Activated CD4-positive, alpha-beta T cell treated with anti-CD3 and anti-CD28 coated beads for 4 hours (primary cell): Measurements from ENCODE around the gene RHOF.
"Not testable (repeated sequence)": the region's sequence is repeated elsewhere in the genome, so short reads cannot be mapped to it uniquely, and the experiment has no call there.

Experiments used
- DNase-seq, 2 donors: peaks; one replicate each; pipeline ENCODE4 v3.0.0-alpha.2; 2020

Gene RHOF

GRCh38 chr12:121791671-121792551, 1.6 kb downstream of the RHOF start:
- no peak for DNase-seq

GRCh38 chr12:121790785-121791184, 2.7 kb downstream of the RHOF start:
- DNase-seq, result not testable (repeated sequence)

GRCh38 chr12:121789800-121790728, 3.4 kb downstream of the RHOF start:
- DNase-seq, result peak; percentile 94 to 95

GRCh38 chr12:121789233-121789781, 4.2 kb downstream of the RHOF start:
- DNase-seq, result peak in 1 of 2 donors; percentile 46

GRCh38 chr12:121788176-121788818, 5.2 kb downstream of the RHOF start:
- peak in 1 of 2 donors; percentile 40 for DNase-seq

- peak in 1 of 2 donors; percentile 43 for DNase-seq
These were observed 6.1 kb downstream of the RHOF start for GRCh38 chr12:121787063-121788025.

GRCh38 chr12:121786440-121786825, 7.1 kb downstream of the RHOF start:
- peak in 1 of 2 donors; percentile 48 for DNase-seq

GRCh38 chr12:121784460-121784859, 9.0 kb downstream of the RHOF start:
- DNase-seq, result no peak

GRCh38 chr12:121783766-121784165, 9.7 kb downstream of the RHOF start:
- DNase-seq, result no peak

GRCh38 chr12:121781998-121782979, 11.2 kb downstream of the RHOF start:
- DNase-seq, result peak; percentile 60 to 64

- DNase-seq, result no peak
These were observed 11.9 kb downstream of the RHOF start for GRCh38 chr12:121781484-121781997.

GRCh38 chr12:121780429-121780828, 13.1 kb downstream of the RHOF start:
- DNase-seq, result no peak

GRCh38 chr12:121779422-121779895, 14.0 kb downstream of the RHOF start:
- DNase-seq, result no peak

GRCh38 chr12:121778567-121779421, 14.7 kb downstream of the RHOF start:
- DNase-seq, result no peak

GRCh38 chr12:121776190-121777098, 17.0 kb downstream of the RHOF start:
- peak; percentile 90 to 95 for DNase-seq

GRCh38 chr12:121775501-121775900, 18.0 kb downstream of the RHOF start:
- no peak for DNase-seq

GRCh38 chr12:121774968-121775474, 18.5 kb downstream of the RHOF start:
- DNase-seq, result no peak
